ENCODE results near the gene MYO10. TPM values are rescaled to one million over a fixed set of nuclear protein-coding genes. Genes with fewer than 3 reads are reported as not detected.

The MYO10 gene
- total RNA-seq, 2 experiments from 2014 or later: 0.23 to 0.28 TPM

- Mint-ChIP-seq H3K27ac (no peak overlapping the region), H3K4me3 (no peak overlapping the region), H3K9me3 (ENCODE audit: low read depth) (no peaks in the 10 kb centered on the region), H3K27me3 (peaks cover 11% of the 10 kb centered on the region), H3K4me1 (peaks cover 4% of the 10 kb centered on the region), H3K36me3 (ENCODE audit: low read depth) (no peaks in the 10 kb centered on the region)
- DNase-seq: no peak
- intact Hi-C loops (cut with DNase I, micrococcal nuclease): no loop called here
- ChIA-PET POLR2A (no interaction called here), CTCF (interaction anchor here (1.2 kb wide), 1 partner anchor 327 kb away, joined by 3 read pairs; no protein-coding TSS in a partner anchor)
- no peak for ATAC-seq
These were observed 130.6 kb downstream of the MYO10 start for GRCh38 chr5:16805486-16805885.

GRCh38 chr5:16803831-16804230 is 132.3 kb downstream of the MYO10 start:
- ChIA-PET POLR2A (no interaction called here), CTCF (no interaction called here)
- intact Hi-C loops (cut with DNase I, micrococcal nuclease): no loop called here
- DNase-seq (no peak), ATAC-seq (no peak)
- H3K36me3 Mint-ChIP-seq (ENCODE audit: low read depth): no peaks in the 10 kb centered on the region
- H3K9me3 Mint-ChIP-seq (ENCODE audit: low read depth): no peaks in the 10 kb centered on the region
- H3K27ac Mint-ChIP-seq: no peak overlapping the region
- peaks cover 4% of the 10 kb centered on the region for H3K4me1 Mint-ChIP-seq
- peaks cover 11% of the 10 kb centered on the region for H3K27me3 Mint-ChIP-seq
- H3K4me3 Mint-ChIP-seq: no peak overlapping the region

GRCh38 chr5:16800477-16800876 is 135.6 kb downstream of the MYO10 start:
- no peak overlapping the region for H3K27ac Mint-ChIP-seq

GRCh38 chr5:16799796-16800195 is 136.3 kb downstream of the MYO10 start:
- Mint-ChIP-seq H3K27me3 (peaks cover 2% of the 10 kb centered on the region), H3K36me3 (ENCODE audit: low read depth) (no peaks in the 10 kb centered on the region), H3K27ac (no peak overlapping the region), H3K4me3 (no peak overlapping the region), H3K4me1 (no peaks in the 10 kb centered on the region), H3K9me3 (ENCODE audit: low read depth) (no peaks in the 10 kb centered on the region)
- intact Hi-C loops (cut with DNase I, micrococcal nuclease): loop anchor here (10.0 kb wide), 2 partner anchors 135 to 1515 kb away; partner anchors contain the start of gene MYO10 (in 1 of the 2)
- ATAC-seq: no peak
- ChIA-PET POLR2A (interaction anchor here (0.7 kb wide), 1 partner anchor 162 kb away, joined by 4 read pairs; no protein-coding TSS in a partner anchor), CTCF (interaction anchor here (1.6 kb wide), 1 partner anchor 9 kb away, joined by 4 read pairs; no protein-coding TSS in a partner anchor)
- no peak for DNase-seq

More at GRCh38 chr5:16800477-16800876, 135.6 kb downstream of the MYO10 start:
- Mint-ChIP-seq H3K4me1 (no peaks in the 10 kb centered on the region), H3K36me3 (ENCODE audit: low read depth) (no peaks in the 10 kb centered on the region), H3K27me3 (peaks cover 2% of the 10 kb centered on the region), H3K4me3 (no peak overlapping the region), H3K9me3 (ENCODE audit: low read depth) (no peaks in the 10 kb centered on the region)
- ATAC-seq (no peak), DNase-seq (no peak)
- intact Hi-C loops (cut with DNase I, micrococcal nuclease): no loop called here
- CTCF ChIA-PET: interaction anchor here (0.7 to 1.6 kb wide), 2 partner anchors 9 to 390 kb away, joined by 4 read pairs; no protein-coding TSS in a partner anchor
- POLR2A ChIA-PET: interaction anchor here (0.7 kb wide), 1 partner anchor 163 kb away, joined by 4 read pairs; no protein-coding TSS in a partner anchor

GRCh38 chr5:16797951-16798350 is 138.1 kb downstream of the MYO10 start:
- Mint-ChIP-seq H3K27me3 (peaks cover 2% of the 10 kb centered on the region), H3K27ac (no peak overlapping the region), H3K4me3 (no peak overlapping the region), H3K36me3 (ENCODE audit: low read depth) (no peaks in the 10 kb centered on the region), H3K9me3 (ENCODE audit: low read depth) (no peaks in the 10 kb centered on the region), H3K4me1 (no peaks in the 10 kb centered on the region)
- ATAC-seq (no peak), DNase-seq (no peak)
- ChIA-PET POLR2A (no interaction called here), CTCF (interaction anchor here (1.0 kb wide), 1 partner anchor 12 kb away, joined by 4 read pairs; no protein-coding TSS in a partner anchor)
- intact Hi-C loops (cut with DNase I, micrococcal nuclease): loop anchor here (10.0 kb wide), 2 partner anchors 137 to 1517 kb away; partner anchors contain the start of gene MYO10 (in 1 of the 2)

GRCh38 chr5:16794269-16794913 is 141.7 kb downstream of the MYO10 start:
- Mint-ChIP-seq H3K36me3 (ENCODE audit: low read depth) (no peaks in the 10 kb centered on the region), H3K27ac (no peak overlapping the region), H3K4me1 (peaks cover 6% of the 10 kb centered on the region), H3K9me3 (ENCODE audit: low read depth) (no peaks in the 10 kb centered on the region), H3K27me3 (no peaks in the 10 kb centered on the region), H3K4me3 (no peak overlapping the region)
- ATAC-seq (no peak), DNase-seq (no peak)
- POLR2A ChIA-PET: no interaction called here
- CTCF ChIA-PET: interaction anchor here (0.6 to 1.2 kb wide), 4 partner anchors 131 to 395 kb away, joined by 3 to 4 read pairs (median 4); no protein-coding TSS in a partner anchor
- intact Hi-C loops (cut with DNase I, micrococcal nuclease): loop anchor here (10.0 kb wide), 2 partner anchors 140 to 1520 kb away; partner anchors contain the start of gene MYO10 (in 1 of the 2)

- H3K27ac Mint-ChIP-seq: no peak overlapping the region
- peaks cover 6% of the 10 kb centered on the region for H3K4me1 Mint-ChIP-seq
- ChIA-PET CTCF (interaction anchor here (2.1 kb wide), 1 partner anchor 340 kb away, joined by 15 read pairs; no protein-coding TSS in a partner anchor), POLR2A (interaction anchor here (0.7 kb wide), 1 partner anchor 235 kb away, joined by 8 read pairs; no protein-coding TSS in a partner anchor)
- H3K27me3 Mint-ChIP-seq: peaks cover 4% of the 10 kb centered on the region
- no peaks in the 10 kb centered on the region for H3K36me3 Mint-ChIP-seq (ENCODE audit: low read depth)
- no peak for ATAC-seq
- H3K4me3 Mint-ChIP-seq: no peak overlapping the region
- intact Hi-C loops (cut with DNase I, micrococcal nuclease): loop anchor here (10.0 kb wide), 2 partner anchors 142 to 1522 kb away; partner anchors contain the start of gene MYO10 (in 1 of the 2)
- no peaks in the 10 kb centered on the region for H3K9me3 Mint-ChIP-seq (ENCODE audit: low read depth)
- no peak for DNase-seq
These were observed 143.4 kb downstream of the MYO10 start for GRCh38 chr5:16792598-16793275.

GRCh38 chr5:16791904-16792597 is 144.0 kb downstream of the MYO10 start:
- Mint-ChIP-seq H3K36me3 (ENCODE audit: low read depth) (no peaks in the 10 kb centered on the region), H3K4me1 (peaks cover 6% of the 10 kb centered on the region), H3K27me3 (peaks cover 4% of the 10 kb centered on the region), H3K9me3 (ENCODE audit: low read depth) (no peaks in the 10 kb centered on the region), H3K27ac (no peak overlapping the region), H3K4me3 (no peak overlapping the region)
- intact Hi-C loops (cut with DNase I, micrococcal nuclease): loop anchor here (1.0 to 10.0 kb wide), 7 partner anchors 143 to 1523 kb away; partner anchors contain the start of gene MYO10 (in 1 of the 2)
- CTCF ChIA-PET: interaction anchor here (0.7 to 2.1 kb wide), 9 partner anchors 9 to 407 kb away, joined by 3 to 25 read pairs (median 4); no protein-coding TSS in a partner anchor
- POLR2A ChIA-PET: interaction anchor here (0.7 kb wide), 1 partner anchor 234 kb away, joined by 8 read pairs; no protein-coding TSS in a partner anchor
- no peak for ATAC-seq
- DNase-seq: no peak

GRCh38 chr5:16791036-16791705 is 144.9 kb downstream of the MYO10 start:
- peak; percentile 55 for ATAC-seq
- POLR2A ChIA-PET: no interaction called here
- H3K4me1 Mint-ChIP-seq: peaks cover 6% of the 10 kb centered on the region
- no peaks in the 10 kb centered on the region for H3K36me3 Mint-ChIP-seq (ENCODE audit: low read depth)
- intact Hi-C loops (cut with DNase I, micrococcal nuclease): loop anchor here (1.0 to 10.0 kb wide), 7 partner anchors 144 to 1524 kb away; partner anchors contain the start of gene MYO10 (in 1 of the 2)
- no peak overlapping the region for H3K4me3 Mint-ChIP-seq
- CTCF ChIA-PET: interaction anchor here (0.6 to 2.1 kb wide), 17 partner anchors 9 to 663 kb away, joined by 3 to 25 read pairs (median 3); no protein-coding TSS in a partner anchor
- no peaks in the 10 kb centered on the region for H3K9me3 Mint-ChIP-seq (ENCODE audit: low read depth)
- H3K27me3 Mint-ChIP-seq: peaks cover 5% of the 10 kb centered on the region
- DNase-seq: peak; percentile 33
- no peak overlapping the region for H3K27ac Mint-ChIP-seq

GRCh38 chr5:16788957-16789356 is 147.1 kb downstream of the MYO10 start:
- no peak for ATAC-seq
- no peak for DNase-seq
- Mint-ChIP-seq H3K4me1 (peaks cover 26% of the 10 kb centered on the region), H3K9me3 (ENCODE audit: low read depth) (no peaks in the 10 kb centered on the region), H3K36me3 (ENCODE audit: low read depth) (no peaks in the 10 kb centered on the region), H3K4me3 (no peak overlapping the region), H3K27me3 (peaks cover 7% of the 10 kb centered on the region), H3K27ac (no peak overlapping the region)
- POLR2A ChIA-PET: no interaction called here
- CTCF ChIA-PET: no interaction called here
- intact Hi-C loops (cut with DNase I, micrococcal nuclease): loop anchor here in 1 of 2 experiments (5.0 to 10.0 kb wide), 3 partner anchors 97 to 324 kb away; partner anchors contain the start of gene ZNF622
